ENCODE data around the gene TREH. TPM values are rescaled to one million over a fixed set of nuclear protein-coding genes. Genes with fewer than 3 reads are reported as not detected.

Gene TREH
- total RNA-seq, 1 donor from 2014 or later, result not detected

GRCh38 chr11:118662401-118663271 lies 16.8 kb downstream of the TREH start:
- H3K4me2 ChIP-seq (ENCODE audit: low read length), result no peak overlapping the region
- H3K27me3 ChIP-seq (ENCODE audit: insufficient read depth, low read length), result no peaks in the 10 kb centered on the region
- Mint-ChIP-seq H3K27ac (ENCODE audit: unreplicated experiment) (no peak overlapping the region), H3K9me3 (ENCODE audit: unreplicated experiment) (no peaks in the 10 kb centered on the region), H3K36me3 (ENCODE audit: low read depth, unreplicated experiment) (peaks cover 5% of the 10 kb centered on the region), H3K4me3 (ENCODE audit: unreplicated experiment) (no peak overlapping the region), H3K4me1 (ENCODE audit: low read depth, unreplicated experiment) (peaks cover 6% of the 10 kb centered on the region), H3K27me3 (ENCODE audit: low read depth, unreplicated experiment) (no peaks in the 10 kb centered on the region)
- no peaks in the 10 kb centered on the region for H3K9me3 ChIP-seq (ENCODE audit: insufficient read depth, low read depth, low read length)
- H4K20me1 ChIP-seq (ENCODE audit: insufficient read depth, low read length), result peaks cover 42% of the 10 kb centered on the region
- H3K36me3 ChIP-seq (ENCODE audit: insufficient read depth, low read length), result peaks cover under 1% of the 10 kb centered on the region
- TF ChIP-seq EZH2 (IDR thresholded peaks at IDR 0.05; ENCODE audit: insufficient read depth, low read length) (no peak), CTCF (IDR thresholded peaks at IDR 0.05; ENCODE audit: insufficient read depth, low read depth, low read length) (no peak)
- no peak overlapping the region for H3K9ac ChIP-seq (ENCODE audit: low read length)
- FAIRE-seq (no peak), DNase-seq (ENCODE audit: low read depth) (no peak)
- no peak overlapping the region for H3K27ac ChIP-seq (ENCODE audit: low read depth, low read length)
- no peak overlapping the region for H3K4me3 ChIP-seq (ENCODE audit: insufficient read depth, low read depth, low read length)
- H3K4me1 ChIP-seq (ENCODE audit: insufficient read depth, low read length), result peaks cover 10% of the 10 kb centered on the region
- no peaks in the 10 kb centered on the region for H3K79me2 ChIP-seq (ENCODE audit: insufficient read depth, low read length)
- no peak overlapping the region for H2AFZ ChIP-seq (ENCODE audit: low read depth, low read length)

- Mint-ChIP-seq H3K27ac (ENCODE audit: unreplicated experiment) (peak overlapping the region; percentile 83), H3K36me3 (ENCODE audit: low read depth, unreplicated experiment) (peaks cover 5% of the 10 kb centered on the region), H3K27me3 (ENCODE audit: low read depth, unreplicated experiment) (no peaks in the 10 kb centered on the region), H3K9me3 (ENCODE audit: unreplicated experiment) (no peaks in the 10 kb centered on the region), H3K4me1 (ENCODE audit: low read depth, unreplicated experiment) (peaks cover 8% of the 10 kb centered on the region), H3K4me3 (ENCODE audit: unreplicated experiment) (no peak overlapping the region)
- H4K20me1 ChIP-seq (ENCODE audit: insufficient read depth, low read length), result peaks cover 51% of the 10 kb centered on the region
- H3K4me2 ChIP-seq (ENCODE audit: low read length), result no peak overlapping the region
- H3K4me1 ChIP-seq (ENCODE audit: insufficient read depth, low read length), result peaks cover 10% of the 10 kb centered on the region
- no peaks in the 10 kb centered on the region for H3K27me3 ChIP-seq (ENCODE audit: insufficient read depth, low read length)
- H3K79me2 ChIP-seq (ENCODE audit: insufficient read depth, low read length), result no peaks in the 10 kb centered on the region
- no peak for TF ChIP-seq EZH2 (IDR thresholded peaks at IDR 0.05; ENCODE audit: insufficient read depth, low read length)
- no peak for TF ChIP-seq CTCF (IDR thresholded peaks at IDR 0.05; ENCODE audit: insufficient read depth, low read depth, low read length)
- no peak overlapping the region for H3K4me3 ChIP-seq (ENCODE audit: insufficient read depth, low read depth, low read length)
- no peaks in the 10 kb centered on the region for H3K9me3 ChIP-seq (ENCODE audit: insufficient read depth, low read depth, low read length)
- H3K9ac ChIP-seq (ENCODE audit: low read length), result no peak overlapping the region
- H3K36me3 ChIP-seq (ENCODE audit: insufficient read depth, low read length), result peaks cover 9% of the 10 kb centered on the region
- no peak for FAIRE-seq
- H3K27ac ChIP-seq (ENCODE audit: low read depth, low read length), result no peak overlapping the region
- no peak for DNase-seq (ENCODE audit: low read depth)
- H2AFZ ChIP-seq (ENCODE audit: low read depth, low read length), result no peak overlapping the region
Measured at GRCh38 chr11:118661425-118662301, 17.8 kb downstream of the TREH start.
